Body of pancreas (tissue), 4 donors: Measurements from ENCODE around the gene WDFY4.

Source experiments
- CTCF ChIP-seq, 7 experiments: fragments of 450-650 bp in 4 of 7; fragments of 200-600 bp in 3 of 7; sonication (generic) in 3 of 7; IDR thresholded peaks; one replicate each; pipeline ENCODE4 v1.5.1; 2016 to 2019; ENCODE audit warnings: antibody characterized with exemption in 7 of 7
- POLR2A ChIP-seq, 3 donors: fragments of 450-650 bp; IDR thresholded peaks; one replicate each; pipeline ENCODE4 v1.6.1; 2016; ENCODE audit warnings: antibody characterized with exemption in 3 of 3, mild to moderate bottlenecking in 2 of 3

GRCh38 chr10:48678041-48678440 is 6.6 kb upstream of the WDFY4 start:
- TF ChIP-seq CTCF (IDR thresholded peaks at IDR 0.05), result no peak
- TF ChIP-seq POLR2A (IDR thresholded peaks at IDR 0.05), result no peak
